Measurements from ENCODE around the gene LIMD2.

LIMD2 gene

DNA sequence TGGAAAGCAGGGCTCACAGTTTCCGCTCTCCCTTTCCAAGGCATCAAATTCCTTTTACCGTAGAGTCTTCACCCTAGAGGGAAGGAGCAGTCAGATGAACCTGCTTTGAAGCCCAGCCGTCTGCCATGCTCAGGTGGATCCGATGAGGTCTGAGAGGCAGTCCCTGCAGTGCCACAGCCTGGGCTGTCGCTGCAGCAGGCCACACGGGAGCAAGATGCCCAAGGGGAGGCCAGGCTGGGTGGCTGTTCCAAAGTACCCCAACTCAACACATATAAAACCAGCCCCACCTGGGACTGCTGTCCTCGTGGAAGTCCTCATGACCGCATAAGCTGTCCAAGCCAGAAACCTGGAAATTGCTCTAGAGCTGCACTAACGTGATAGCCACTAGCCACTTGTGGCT, 4.9 kb upstream of the LIMD2 start:
- no peaks in the 10 kb centered on the region for H3K27me3 Mint-ChIP-seq
- H3K36me3 Mint-ChIP-seq, result peaks cover 30% of the 10 kb centered on the region
- peaks cover 72% of the 10 kb centered on the region for H3K4me1 Mint-ChIP-seq
- H3K9me3 Mint-ChIP-seq, result no peaks in the 10 kb centered on the region
- ATAC-seq, result no peak
- peak overlapping the region; percentile 58 for H3K27ac Mint-ChIP-seq
- no peak overlapping the region for H3K4me3 Mint-ChIP-seq

DNA sequence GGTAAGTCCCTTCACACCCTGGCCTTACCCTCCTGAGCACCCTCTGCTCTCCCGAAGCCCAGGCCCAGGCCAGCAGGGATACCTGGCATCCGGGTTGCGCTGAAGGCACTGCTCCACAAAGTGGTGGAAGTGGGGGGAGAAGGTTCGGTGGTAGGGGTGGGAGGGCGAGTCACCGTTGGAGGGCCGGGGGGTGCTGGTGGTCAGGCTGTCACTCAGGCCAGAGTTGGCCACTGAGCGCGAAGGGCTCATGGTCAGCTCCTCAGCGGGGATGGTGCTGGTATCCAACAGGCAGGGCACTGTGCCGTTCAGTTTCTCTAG, 4.3 kb upstream of the LIMD2 start:
- Mint-ChIP-seq H3K4me1 (peaks cover 68% of the 10 kb centered on the region), H3K27ac (peak overlapping the region; percentile 97), H3K27me3 (no peaks in the 10 kb centered on the region), H3K36me3 (peaks cover 25% of the 10 kb centered on the region), H3K9me3 (no peaks in the 10 kb centered on the region), H3K4me3 (peak overlapping the region; percentile 31)
- ATAC-seq, result no peak

DNA sequence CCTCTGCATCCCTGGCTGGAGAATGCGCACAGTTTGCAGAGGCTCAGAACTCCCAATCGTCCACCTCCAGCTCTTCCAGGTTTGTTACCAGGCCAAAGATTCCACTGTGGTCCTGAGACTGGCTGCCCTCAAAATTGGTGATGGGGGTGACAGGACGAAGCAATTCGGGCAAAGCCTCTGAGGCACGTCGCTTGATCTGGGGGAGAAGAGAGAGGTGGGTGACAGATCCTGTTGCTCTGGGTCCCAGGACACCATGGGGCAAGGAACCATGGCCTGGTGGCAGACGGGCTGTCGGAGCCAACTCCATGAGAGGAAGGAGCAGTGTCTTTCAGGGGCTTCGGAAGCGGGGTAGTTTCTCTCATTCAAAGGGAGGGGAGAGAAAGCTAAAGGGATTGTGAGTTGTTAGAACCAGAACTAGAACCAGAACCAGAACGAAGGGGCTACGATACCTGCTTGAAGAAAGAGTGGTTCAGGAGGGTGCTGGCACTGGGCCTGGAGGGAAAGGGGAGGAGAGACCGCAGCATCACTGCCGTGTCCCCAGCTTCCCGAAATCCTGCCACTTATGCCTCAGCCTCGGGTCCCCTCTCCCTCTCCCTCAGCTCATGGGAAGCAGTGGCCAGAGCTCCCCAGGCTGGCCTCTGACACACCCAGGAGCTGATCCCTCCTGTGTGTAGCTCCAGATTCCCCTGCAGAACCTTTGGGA, 3.8 kb upstream of the LIMD2 start:
- peak overlapping the region; percentile 31 for H3K4me3 Mint-ChIP-seq
- H3K4me1 Mint-ChIP-seq, result peaks cover 63% of the 10 kb centered on the region
- peak overlapping the region; percentile 97 for H3K27ac Mint-ChIP-seq
- no peak for ATAC-seq
- no peaks in the 10 kb centered on the region for H3K9me3 Mint-ChIP-seq
- no peaks in the 10 kb centered on the region for H3K27me3 Mint-ChIP-seq
- peaks cover 24% of the 10 kb centered on the region for H3K36me3 Mint-ChIP-seq

DNA sequence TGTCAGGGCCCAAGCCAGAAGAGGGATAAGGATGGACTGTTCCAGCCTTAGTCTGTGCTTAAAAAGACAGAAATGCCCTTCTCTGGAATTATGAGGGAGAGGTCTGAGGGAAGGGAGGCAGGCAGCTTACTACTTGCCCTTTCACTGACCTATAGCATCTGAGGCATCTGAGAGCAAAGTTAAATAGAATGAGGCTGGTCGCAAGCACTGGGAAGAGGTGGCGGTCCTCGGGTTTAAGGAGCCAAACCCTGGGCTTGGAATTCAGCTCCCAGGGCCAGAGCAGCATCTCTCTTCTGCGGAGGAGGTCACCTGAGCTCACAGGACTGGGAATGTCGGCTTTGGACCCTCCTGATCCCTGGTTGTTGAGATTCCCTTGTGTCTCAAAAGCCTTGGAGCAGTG, 3.1 kb upstream of the LIMD2 start:
- Mint-ChIP-seq H3K36me3 (peaks cover 28% of the 10 kb centered on the region), H3K9me3 (no peaks in the 10 kb centered on the region), H3K27ac (peak overlapping the region; percentile 97), H3K27me3 (no peaks in the 10 kb centered on the region), H3K4me1 (peaks cover 64% of the 10 kb centered on the region), H3K4me3 (peak overlapping the region; percentile 93)
- no peak for ATAC-seq

DNA sequence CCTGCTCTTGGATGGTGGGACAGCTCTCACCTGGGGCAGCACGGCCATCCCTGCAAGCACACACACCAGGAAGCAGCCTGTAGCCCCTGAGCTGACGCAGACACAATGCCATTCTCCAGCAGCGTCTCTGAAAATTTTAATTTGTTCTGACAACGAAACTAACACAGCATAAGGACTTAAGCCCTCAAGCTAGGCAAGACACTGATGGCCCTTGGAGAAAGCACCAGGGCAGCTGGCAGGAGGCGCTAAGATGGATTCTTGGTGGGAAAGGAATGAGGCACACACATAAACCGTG, 2.7 kb upstream of the LIMD2 start:
- Mint-ChIP-seq H3K4me1 (peaks cover 68% of the 10 kb centered on the region), H3K9me3 (no peaks in the 10 kb centered on the region), H3K36me3 (peaks cover 32% of the 10 kb centered on the region), H3K4me3 (peak overlapping the region; percentile 93), H3K27ac (peak overlapping the region; percentile 97), H3K27me3 (no peaks in the 10 kb centered on the region)
- ATAC-seq, result no peak

DNA sequence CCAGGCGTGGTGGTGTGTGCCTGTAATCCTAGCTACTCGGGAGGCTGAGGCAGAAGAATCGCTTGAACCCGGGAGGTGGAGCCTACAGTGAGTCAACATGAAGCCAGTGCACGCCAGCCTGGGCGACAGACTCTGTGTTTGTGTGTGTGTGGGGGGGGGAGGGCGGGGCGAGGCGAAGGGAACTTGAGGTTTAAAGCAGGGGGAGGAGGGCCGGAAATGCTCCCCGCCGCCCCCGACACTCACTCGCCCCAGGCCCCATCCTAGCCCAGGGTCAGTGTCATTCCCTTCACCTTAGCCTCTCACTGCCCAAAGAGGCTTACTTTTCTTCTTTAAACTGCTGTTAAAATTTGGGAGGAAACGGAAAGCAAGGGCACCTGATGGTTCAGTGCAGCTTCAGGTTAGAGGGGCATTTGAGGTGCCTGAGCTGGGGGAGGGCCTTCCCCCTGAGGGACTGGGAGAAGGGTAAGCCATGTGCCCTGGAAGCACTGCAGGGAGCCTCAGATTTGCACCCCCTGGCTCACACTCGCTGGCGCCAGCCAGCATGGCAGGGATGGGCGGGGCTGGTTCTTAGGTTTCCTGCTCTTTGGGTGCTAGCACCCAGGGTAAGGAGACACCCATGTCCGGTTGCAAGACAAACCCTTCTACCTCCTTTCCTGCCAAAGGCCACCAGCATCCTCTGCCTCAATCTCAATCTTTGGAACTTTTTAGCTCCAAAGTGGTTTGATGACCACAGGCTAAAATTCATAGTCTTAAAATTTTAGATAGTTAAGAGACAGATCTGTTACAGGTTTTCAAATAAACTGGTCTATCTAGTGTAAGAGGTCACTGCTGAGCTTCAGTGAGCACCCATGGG, 2.2 kb upstream of the LIMD2 start:
- H3K27me3 Mint-ChIP-seq, result no peaks in the 10 kb centered on the region
- peak overlapping the region; percentile 97 for H3K27ac Mint-ChIP-seq
- no peaks in the 10 kb centered on the region for H3K9me3 Mint-ChIP-seq
- peak overlapping the region; percentile 93 for H3K4me3 Mint-ChIP-seq
- peaks cover 69% of the 10 kb centered on the region for H3K4me1 Mint-ChIP-seq
- peak; percentile 11 for ATAC-seq
- H3K36me3 Mint-ChIP-seq, result peaks cover 38% of the 10 kb centered on the region

DNA sequence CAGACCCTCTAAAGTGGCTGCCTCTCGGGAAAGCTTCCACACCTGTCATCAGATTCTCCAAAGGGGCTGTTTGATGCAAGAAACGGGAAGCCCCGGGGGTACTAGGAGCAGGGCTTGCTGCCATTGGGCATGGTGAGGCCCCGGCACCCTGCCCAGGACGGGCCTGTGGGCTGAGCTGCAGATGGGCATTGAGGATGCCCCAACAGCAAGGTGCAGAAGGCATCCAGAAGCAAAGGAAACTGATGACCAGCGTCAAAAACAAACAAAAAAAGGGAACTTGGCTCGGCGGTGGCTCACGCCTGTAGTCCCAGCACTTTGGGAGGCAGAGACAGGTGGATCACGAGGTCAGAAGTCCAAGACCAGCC, 1.5 kb upstream of the LIMD2 start:
- H3K4me1 Mint-ChIP-seq, result peaks cover 69% of the 10 kb centered on the region
- H3K9me3 Mint-ChIP-seq, result no peaks in the 10 kb centered on the region
- no peak for ATAC-seq
- peak overlapping the region; percentile 97 for H3K27ac Mint-ChIP-seq
- no peaks in the 10 kb centered on the region for H3K27me3 Mint-ChIP-seq
- H3K36me3 Mint-ChIP-seq, result peaks cover 44% of the 10 kb centered on the region
- H3K4me3 Mint-ChIP-seq, result peak overlapping the region; percentile 93

DNA sequence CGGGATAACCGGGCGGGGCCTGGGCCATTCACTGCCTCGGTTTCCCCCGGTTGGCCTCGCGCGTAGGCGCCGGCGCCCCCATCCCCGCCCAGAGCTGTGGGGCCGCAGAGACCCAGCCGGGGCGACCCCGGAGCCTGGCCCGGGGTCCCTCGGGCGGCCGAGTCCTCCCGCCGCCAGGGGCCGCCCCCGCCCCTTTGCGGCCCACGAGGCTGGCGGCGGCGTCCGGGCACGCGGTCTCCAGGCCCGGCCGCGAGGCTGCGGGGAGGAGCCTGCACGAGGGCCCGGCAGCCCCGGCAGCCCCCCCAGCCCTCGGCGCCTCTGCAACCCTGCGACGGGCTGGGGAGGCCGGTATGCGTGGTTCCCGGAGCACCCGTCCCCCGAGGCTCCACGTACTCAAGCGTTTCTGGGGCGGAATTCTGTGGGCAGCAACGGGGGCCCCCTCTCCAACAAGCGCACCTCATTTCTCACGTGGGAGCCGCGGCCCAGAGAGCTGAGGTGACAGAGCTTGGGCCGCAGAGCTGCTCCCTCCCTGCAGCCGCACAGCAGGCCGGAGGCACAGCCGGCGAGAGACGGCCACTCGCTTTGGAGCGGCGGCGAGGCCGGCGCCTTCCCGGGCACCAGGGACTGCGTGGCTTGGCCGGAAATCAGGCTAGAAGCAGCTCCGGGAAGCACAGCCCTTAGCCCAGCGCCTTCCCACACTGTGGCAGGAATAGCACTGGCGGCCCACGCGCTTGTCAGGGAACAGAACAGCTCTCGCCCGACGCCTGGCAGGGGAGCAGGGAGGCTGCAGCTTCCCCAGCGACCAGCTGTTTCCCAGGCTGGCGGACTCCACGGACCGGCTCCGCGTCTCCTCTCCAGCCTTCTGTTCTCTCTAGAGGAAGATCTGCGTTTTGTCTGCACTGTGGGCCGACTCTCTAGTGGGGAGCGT, 867 bp upstream of the LIMD2 start:
- peaks cover 47% of the 10 kb centered on the region for H3K36me3 Mint-ChIP-seq
- H3K4me1 Mint-ChIP-seq, result peaks cover 69% of the 10 kb centered on the region
- H3K9me3 Mint-ChIP-seq, result no peaks in the 10 kb centered on the region
- ATAC-seq, result peak; percentile 35
- H3K27ac Mint-ChIP-seq, result peak overlapping the region; percentile 97
- no peaks in the 10 kb centered on the region for H3K27me3 Mint-ChIP-seq
- H3K4me3 Mint-ChIP-seq, result peak overlapping the region; percentile 93

DNA sequence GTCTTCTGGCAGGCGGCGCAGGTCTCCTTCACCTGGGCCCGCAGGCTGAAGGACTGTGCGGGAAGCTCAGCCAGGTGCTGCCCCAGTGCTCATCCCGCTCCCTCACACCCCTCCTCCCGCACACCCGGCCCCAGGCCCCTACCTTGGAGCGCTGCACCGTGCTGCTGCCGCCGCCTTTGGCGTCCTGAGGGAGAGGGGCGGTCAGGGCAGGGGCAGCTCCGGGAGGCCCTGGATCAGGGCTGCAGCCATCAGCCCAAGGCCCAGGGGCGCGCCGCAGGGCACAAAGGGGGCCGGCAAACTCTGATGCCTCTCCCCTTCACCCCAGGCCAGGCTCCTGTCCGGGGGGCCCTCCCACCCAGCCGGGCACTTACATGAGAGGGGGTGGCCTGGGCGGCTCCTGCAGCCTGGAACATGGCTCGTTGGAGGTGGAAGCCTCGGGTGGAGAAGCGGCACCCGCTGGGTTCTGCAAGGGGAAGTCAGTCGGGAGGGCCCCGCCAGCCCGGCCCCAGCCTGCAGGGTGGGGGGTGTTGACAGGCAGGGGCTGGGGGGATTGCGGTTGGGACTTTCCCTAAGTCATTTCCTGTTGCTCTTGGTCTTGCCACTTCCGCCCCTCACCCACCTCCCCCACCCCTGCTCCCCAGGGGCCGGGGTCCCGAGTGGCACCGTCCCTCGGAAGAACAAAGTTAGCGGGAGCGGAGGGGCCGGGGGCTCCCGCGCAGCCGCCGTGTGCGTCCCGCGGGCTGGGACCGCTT, 863 bp downstream of the LIMD2 start:
- H3K36me3 Mint-ChIP-seq, result peaks cover 52% of the 10 kb centered on the region
- peak overlapping the region; percentile 90 for H3K4me3 Mint-ChIP-seq
- H3K27ac Mint-ChIP-seq, result peak overlapping the region; percentile 83

DNA sequence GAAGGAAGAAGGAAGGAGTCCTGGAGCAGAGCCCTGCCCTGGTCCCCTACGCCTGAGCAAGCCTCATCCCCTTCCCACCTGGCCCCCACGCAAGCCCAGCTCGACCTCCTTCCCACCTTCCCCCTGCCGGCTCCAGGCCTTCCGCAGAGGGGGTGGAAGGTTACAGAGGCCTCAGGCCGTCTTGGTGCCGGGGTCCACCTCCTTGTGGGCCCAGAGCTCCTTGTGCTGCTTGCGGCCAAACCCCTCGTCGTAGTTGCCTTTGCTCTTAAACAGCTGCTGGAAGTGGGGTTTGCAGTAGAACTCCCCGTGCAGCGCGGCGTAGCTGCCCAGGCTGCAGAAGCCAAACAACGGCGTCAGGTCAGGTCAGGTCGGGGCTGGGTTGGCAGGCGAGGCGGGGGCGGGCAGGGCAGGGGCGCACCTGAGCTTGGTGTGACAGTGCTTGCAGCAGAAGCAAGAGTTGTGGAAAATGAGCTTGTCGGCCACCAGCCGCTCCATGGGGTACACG, 1.5 kb downstream of the LIMD2 start:
- H3K27ac Mint-ChIP-seq, result peak overlapping the region; percentile 83
- H3K9me3 Mint-ChIP-seq, result no peaks in the 10 kb centered on the region
- ATAC-seq, result no peak
- H3K27me3 Mint-ChIP-seq, result no peaks in the 10 kb centered on the region
- peaks cover 75% of the 10 kb centered on the region for H3K4me1 Mint-ChIP-seq
- H3K4me3 Mint-ChIP-seq, result peak overlapping the region; percentile 90
- H3K36me3 Mint-ChIP-seq, result peaks cover 51% of the 10 kb centered on the region

More for the DNA sequence above, 863 bp downstream of the LIMD2 start:
- Mint-ChIP-seq H3K27me3 (no peaks in the 10 kb centered on the region), H3K9me3 (no peaks in the 10 kb centered on the region), H3K4me1 (peaks cover 75% of the 10 kb centered on the region)
- ATAC-seq, result peak; percentile 63

DNA sequence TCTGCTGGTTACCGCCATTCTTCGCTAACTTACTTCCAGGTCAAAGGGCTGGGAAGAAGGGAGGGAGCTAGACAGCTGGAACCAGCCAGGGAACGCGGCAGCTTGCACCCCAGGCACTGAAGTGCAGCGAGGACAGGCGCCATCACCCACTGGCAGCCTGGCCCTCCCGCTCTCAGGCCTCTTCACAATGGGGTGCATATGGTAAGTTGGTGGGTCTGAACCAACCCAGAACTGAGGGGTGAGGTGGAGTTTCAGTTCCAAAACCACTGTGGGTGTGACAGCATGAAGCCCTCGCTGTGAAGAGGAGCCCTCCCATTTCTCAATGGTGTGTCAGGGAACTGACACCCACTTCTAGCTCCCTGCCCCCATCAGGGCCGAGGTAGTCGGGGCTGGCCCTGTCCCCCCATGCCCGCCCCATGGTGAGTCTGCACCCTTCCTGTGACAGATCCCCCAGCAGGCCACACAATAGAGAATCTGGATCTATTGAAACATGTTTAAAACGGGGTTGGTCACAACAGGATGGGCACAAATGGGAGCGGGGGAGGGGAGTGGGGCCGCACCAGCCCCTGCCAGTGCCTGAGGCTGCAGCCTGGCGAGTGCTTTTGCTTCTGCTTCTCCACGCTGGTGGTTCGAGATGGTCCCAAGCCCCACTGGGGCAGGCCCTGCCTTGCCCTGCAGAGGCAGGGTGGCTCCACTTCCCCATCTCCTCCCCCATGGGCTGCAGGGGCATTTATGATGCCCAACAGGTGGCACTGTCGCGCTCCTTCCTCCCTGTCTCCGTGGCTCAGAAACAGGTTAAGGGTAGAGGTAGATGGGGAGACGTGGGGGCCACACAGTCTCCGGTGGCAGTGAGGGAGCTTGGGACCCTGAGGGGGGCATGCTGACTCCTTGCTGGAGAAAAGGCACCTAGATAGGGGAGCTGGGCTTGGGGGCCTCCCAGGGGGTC, 2.3 kb downstream of the LIMD2 start:
- peaks cover 50% of the 10 kb centered on the region for H3K36me3 Mint-ChIP-seq
- ATAC-seq, result peak; percentile 61
- H3K4me3 Mint-ChIP-seq, result peak overlapping the region; percentile 90
- H3K27ac Mint-ChIP-seq, result peak overlapping the region; percentile 83
- peaks cover 75% of the 10 kb centered on the region for H3K4me1 Mint-ChIP-seq
- H3K27me3 Mint-ChIP-seq, result no peaks in the 10 kb centered on the region
- no peaks in the 10 kb centered on the region for H3K9me3 Mint-ChIP-seq

DNA sequence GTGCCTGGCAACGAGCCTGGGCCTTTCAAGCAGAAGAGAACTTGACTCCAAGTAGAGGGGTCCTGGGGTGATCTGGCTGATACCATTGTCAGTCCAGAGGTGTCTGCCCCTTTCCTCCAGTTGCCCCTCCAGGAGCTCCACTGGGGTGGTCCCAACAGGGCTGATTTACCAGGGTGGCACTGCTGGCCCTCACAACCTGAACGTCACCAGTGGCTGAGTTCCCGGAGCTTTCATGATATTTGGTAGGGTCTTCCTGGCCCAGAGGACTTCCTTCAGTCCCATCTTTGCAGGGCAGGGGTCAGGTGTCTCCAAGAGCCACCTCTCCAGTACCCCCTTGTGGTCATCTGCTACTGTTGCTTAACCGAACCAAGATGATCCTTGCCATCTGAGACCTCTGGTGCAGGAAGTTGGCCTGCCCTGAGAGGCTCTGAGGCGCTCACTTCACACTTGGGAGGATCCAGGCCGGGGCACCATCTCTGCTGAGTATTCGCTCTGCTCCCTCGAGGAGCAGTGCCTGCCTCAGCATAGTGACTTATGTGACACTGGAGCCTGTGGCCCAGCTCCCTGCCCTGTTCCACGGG, 3.5 kb downstream of the LIMD2 start:
- Mint-ChIP-seq H3K4me3 (peak overlapping the region; percentile 90), H3K36me3 (peaks cover 48% of the 10 kb centered on the region), H3K9me3 (no peaks in the 10 kb centered on the region), H3K27ac (peak overlapping the region; percentile 83), H3K27me3 (no peaks in the 10 kb centered on the region), H3K4me1 (peaks cover 65% of the 10 kb centered on the region)
- no peak for ATAC-seq

DNA sequence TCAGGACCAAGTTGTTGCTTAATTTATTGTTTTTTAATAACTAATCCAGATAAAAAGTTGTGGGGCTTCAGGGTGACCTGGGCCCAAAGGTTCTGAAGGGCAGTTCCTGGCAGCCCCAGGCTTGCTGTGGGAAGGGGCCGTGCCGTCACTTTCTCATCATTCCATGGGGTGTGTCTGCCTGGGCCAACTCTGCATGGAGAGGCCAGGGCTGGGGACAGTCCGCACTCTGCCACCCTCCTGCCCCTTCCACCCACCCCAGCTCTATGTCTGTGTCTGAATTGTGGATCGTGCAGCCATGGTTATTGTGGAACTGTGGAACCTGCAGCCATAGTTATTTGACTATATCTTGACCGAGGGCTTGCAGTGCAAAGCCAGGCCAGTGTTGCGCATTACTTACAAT, 4.0 kb downstream of the LIMD2 start:
- H3K27me3 Mint-ChIP-seq, result no peaks in the 10 kb centered on the region
- peak overlapping the region; percentile 90 for H3K4me3 Mint-ChIP-seq
- peaks cover 53% of the 10 kb centered on the region for H3K36me3 Mint-ChIP-seq
- no peak for ATAC-seq
- peaks cover 59% of the 10 kb centered on the region for H3K4me1 Mint-ChIP-seq
- peak overlapping the region; percentile 83 for H3K27ac Mint-ChIP-seq
- H3K9me3 Mint-ChIP-seq, result no peaks in the 10 kb centered on the region
